Sigmoid colon (tissue), 7 donors: ENCODE measurements around the gene EIF4EBP3. TPM values are rescaled to one million over a fixed set of nuclear protein-coding genes. Genes with fewer than 3 reads are reported as not detected.

Source experiments
- DNase-seq: peaks from one replicate; pipeline ENCODE4 v3.0.0-alpha.2; 2019
- H3K27ac ChIP-seq, 4 donors: fragments of 200-600 bp; sonication (generic); one replicate each; pipeline ENCODE4 v1.5.1; 2016 to 2019; ENCODE audit warnings: mild to moderate bottlenecking in 1 of 4
- H3K27me3 ChIP-seq, 3 donors: fragments of 200-600 bp; sonication (generic); one replicate each; pipeline ENCODE4 v1.5.1; 2019; ENCODE audit warnings: mild to moderate bottlenecking in 1 of 3
- H3K36me3 ChIP-seq, 4 donors: fragments of 200-600 bp; sonication (generic); one replicate each; pipeline ENCODE4 v1.5.1; 2016 to 2019
- H3K4me1 ChIP-seq, 4 donors: fragments of 200-600 bp; sonication (generic); one replicate each; pipeline ENCODE4 v1.5.1; 2017 to 2019
- H3K4me3 ChIP-seq, 4 donors: fragments of 200-600 bp; sonication (generic); one replicate each; pipeline ENCODE4 v1.5.1; 2017 to 2019; ENCODE audit warnings: mild to moderate bottlenecking in 2 of 4, moderate library complexity in 1 of 4
- H3K9me3 ChIP-seq, 4 donors: fragments of 200-600 bp in 3 of 4; sonication (generic) in 3 of 4; one replicate each; pipeline versions ENCODE4 v1.5.1 to v1.6.1; 2013 to 2019
- CTCF ChIP-seq, 4 experiments: fragments of 450-650 bp in 3 of 4; fragments of 200-600 bp in 1 of 4; IDR thresholded peaks; one replicate each; pipeline ENCODE4 v1.5.1; 2016 to 2019; ENCODE audit warnings: antibody characterized with exemption in 4 of 4, mild to moderate bottlenecking in 3 of 4, moderate library complexity in 2 of 4
- EP300 ChIP-seq, 4 donors: sonication (generic); formaldehyde crosslinking; IDR thresholded peaks; one replicate each; pipeline ENCODE4 v1.6.1; 2017; ENCODE audit warnings: antibody characterized with exemption in 4 of 4
- POLR2A ChIP-seq, 2 donors: fragments of 450-650 bp; IDR thresholded peaks; one replicate each; pipeline ENCODE4 v1.6.1; 2016; ENCODE audit warnings: antibody characterized with exemption in 2 of 2, mild to moderate bottlenecking in 2 of 2, moderate library complexity in 2 of 2
- POLR2AphosphoS5 ChIP-seq, 4 donors: sonication (generic); formaldehyde crosslinking; IDR thresholded peaks; one replicate each; pipeline ENCODE4 v1.6.1; 2017; ENCODE audit warnings: antibody characterized with exemption in 4 of 4
- WGBS, 2 donors: extraction: QIAGEN DNeasy Blood & Tissue Kit; methylation state at CpG; one replicate each; pipeline ENCODE4 v1.1.7; 2013; 5-methylcytosine and 5-hydroxymethylcytosine counted together
- intact Hi-C: fragments of 100-400 bp; cut with DNase I; formaldehyde crosslinking; loops from one replicate; pipeline ENCODE4 v1.15.1; 2023
- polyA plus RNA-seq, 3 donors: library from polyadenylated mRNA; stranded (reverse); fragments of 200-250 nt; gene quantifications; one replicate each; pipeline ENCODE4 v1.2.3, GENCODE V29; 2013
- small RNA-seq, 3 donors: library from RNA; depleted of rRNA; stranded (forward); fragments of <200 nt; gene quantifications; one replicate each; pipeline ENCODE3, GENCODE V24; 2016
- total RNA-seq, 4 donors: library from RNA; depleted of rRNA; stranded (reverse); fragments of >200 nt; gene quantifications; one replicate each; pipeline ENCODE4 v1.1.0, GENCODE V29; 2016
- donor health status: healthy with polysubstance abuse.
- donor health status: Bipolar disorder and iron deficiency.
- donor health status: healthy.

The EIF4EBP3 gene
- total and polyA plus RNA-seq, 7 donors: 6.5 to 60.7 (median 21.0) TPM

GRCh38 chr5:140595538-140596300 is 48.3 kb downstream of the EIF4EBP3 start:
- 54 to 60% methylated on average over 5 of the region's 5 CpGs for WGBS, 2 donors
- Histone ChIP-seq H3K4me3 (no peak overlapping the region), H3K36me3 (no peaks in the 10 kb centered on the region), H3K27me3 (no peaks in the 10 kb centered on the region), H3K4me1 (no peaks in the 10 kb centered on the region), H3K27ac (peak overlapping the region in 3 of 4 donors; percentile 5 to 53 (median 30)), H3K9me3 (no peaks in the 10 kb centered on the region)
- TF ChIP-seq EP300 (IDR thresholded peaks at IDR 0.05) (no peak), POLR2AphosphoS5 (IDR thresholded peaks at IDR 0.05) (peak in 2 of 4 donors; percentile 5 to 47), POLR2A (IDR thresholded peaks at IDR 0.05) (no peak)
- peak; percentile 70 for DNase-seq
- intact Hi-C loops: no loop called here

GRCh38 chr5:140596321-140596741 is 48.9 kb downstream of the EIF4EBP3 start:
- TF ChIP-seq POLR2A (IDR thresholded peaks at IDR 0.05): no peak
- TF ChIP-seq POLR2AphosphoS5 (IDR thresholded peaks at IDR 0.05): peak in 2 of 4 donors; percentile 8 to 26
- TF ChIP-seq EP300 (IDR thresholded peaks at IDR 0.05): no peak
- no peak for TF ChIP-seq CTCF (IDR thresholded peaks at IDR 0.05)
- intact Hi-C loops: no loop called here
- Histone ChIP-seq H3K27ac (peak overlapping the region in 1 of 4 donors; percentile 30), H3K4me1 (no peaks in the 10 kb centered on the region), H3K36me3 (no peaks in the 10 kb centered on the region), H3K4me3 (peak overlapping the region in 1 of 4 donors; percentile 1), H3K27me3 (no peaks in the 10 kb centered on the region), H3K9me3 (no peaks in the 10 kb centered on the region)
- no peak for DNase-seq
- 78 to 83% methylated on average over 1 of the region's 1 CpG for WGBS, 2 donors

- no peaks in the 10 kb centered on the region for H3K4me1 ChIP-seq
- TF ChIP-seq POLR2AphosphoS5 (IDR thresholded peaks at IDR 0.05) (no peak), EP300 (IDR thresholded peaks at IDR 0.05) (no peak), POLR2A (IDR thresholded peaks at IDR 0.05) (no peak), CTCF (IDR thresholded peaks at IDR 0.05) (no peak)
- H3K36me3 ChIP-seq: no peaks in the 10 kb centered on the region
- WGBS, 2 donors: 94 to 95% methylated on average over 2 of the region's 2 CpGs
- no peak overlapping the region for H3K27ac ChIP-seq
- intact Hi-C loops: no loop called here
- no peaks in the 10 kb centered on the region for H3K27me3 ChIP-seq
- no peak for DNase-seq
- H3K9me3 ChIP-seq: no peaks in the 10 kb centered on the region
- H3K4me3 ChIP-seq: no peak overlapping the region
Observed at GRCh38 chr5:140598836-140599235, 51.4 kb downstream of the EIF4EBP3 start.

Small RNA genes within 50 kb of the gene (small RNA-seq; reads per million reads assigned to genes)
- gene RF00279: 0 to 0.06 (median 0) reads per million in 3 donors
- gene RF00443: 0 reads per million in 3 donors

Other genes starting within 250 kb of the EIF4EBP3 start
- gene PFDN1, start 244.6 kb upstream of the EIF4EBP3 start, total RNA-seq: 100 to 1,000 TPM in 3 of 4 donors, 10 to 100 TPM in 1; 88.2 to 159 (median 123) TPM
- 10 to 100 TPM; 61.8 to 85.9 (median 78.4) TPM for gene PFDN1, start 244.6 kb upstream of the EIF4EBP3 start, polyA plus RNA-seq
- gene HBEGF, start 201.1 kb upstream of the EIF4EBP3 start, total RNA-seq: 10 to 100 TPM in 2 of 4 donors, 1 to 10 TPM in 2; 4.7 to 17.6 (median 10.4) TPM
- 10 to 100 TPM in 2 of 3 donors, 1 to 10 TPM in 1; 5.4 to 15.0 (median 11.6) TPM for gene HBEGF, start 201.1 kb upstream of the EIF4EBP3 start, polyA plus RNA-seq
- not detected for gene SLC4A9, start 187.5 kb upstream of the EIF4EBP3 start, total RNA-seq
- gene SLC4A9, start 187.5 kb upstream of the EIF4EBP3 start, polyA plus RNA-seq: under 1 TPM in 1 of 3 donors, not detected in 2; 0.25 TPM
- gene ANKHD1, start 145.8 kb upstream of the EIF4EBP3 start, total RNA-seq: 100 to 1,000 TPM in 3 of 4 donors, 10 to 100 TPM in 1; 93.5 to 109 (median 106) TPM
- 10 to 100 TPM; 25.8 to 65.3 (median 26.6) TPM for gene ANKHD1, start 145.8 kb upstream of the EIF4EBP3 start, polyA plus RNA-seq
- 10 to 100 TPM; 17.8 to 30.5 (median 21.1) TPM for gene SRA1, start 9.8 kb downstream of the EIF4EBP3 start, total RNA-seq
- gene SRA1, start 9.8 kb downstream of the EIF4EBP3 start, polyA plus RNA-seq: 10 to 100 TPM; 32.7 to 48.3 (median 35.4) TPM
- 10 to 100 TPM; 13.5 to 25.9 (median 19.3) TPM for gene APBB3, start 16.9 kb downstream of the EIF4EBP3 start, total RNA-seq
- 10 to 100 TPM in 1 of 3 donors, 1 to 10 TPM in 2; 4.2 to 27.9 (median 4.4) TPM for gene APBB3, start 16.9 kb downstream of the EIF4EBP3 start, polyA plus RNA-seq
- 10 to 100 TPM; 14.2 to 19.7 (median 17.9) TPM for gene SLC35A4, start 17.2 kb downstream of the EIF4EBP3 start, total RNA-seq
- 100 to 1,000 TPM in 1 of 3 donors, 10 to 100 TPM in 2; 60.1 to 101 (median 65.9) TPM for gene SLC35A4, start 17.2 kb downstream of the EIF4EBP3 start, polyA plus RNA-seq
- gene CD14, start 85.5 kb downstream of the EIF4EBP3 start, total RNA-seq: 10 to 100 TPM; 20.8 to 96.9 (median 72.0) TPM
- gene CD14, start 85.5 kb downstream of the EIF4EBP3 start, polyA plus RNA-seq: 100 to 1,000 TPM in 1 of 3 donors, 10 to 100 TPM in 2; 42.7 to 178 (median 52.3) TPM
- gene TMCO6, start 91.8 kb downstream of the EIF4EBP3 start, total RNA-seq: 10 to 100 TPM; 27.3 to 40.2 (median 35.6) TPM
- 10 to 100 TPM in 1 of 3 donors, 1 to 10 TPM in 2; 3.9 to 30.5 (median 5.4) TPM for gene TMCO6, start 91.8 kb downstream of the EIF4EBP3 start, polyA plus RNA-seq
- 10 to 100 TPM; 48.7 to 90.3 (median 73.6) TPM for gene NDUFA2, start 100.0 kb downstream of the EIF4EBP3 start, total RNA-seq
- gene NDUFA2, start 100.0 kb downstream of the EIF4EBP3 start, polyA plus RNA-seq: 100 to 1,000 TPM; 189 to 360 (median 314) TPM
- gene IK, start 100.2 kb downstream of the EIF4EBP3 start, total RNA-seq: 100 to 1,000 TPM; 120 to 146 (median 136) TPM
- gene IK, start 100.2 kb downstream of the EIF4EBP3 start, polyA plus RNA-seq: 10 to 100 TPM; 70.3 to 79.4 (median 73.5) TPM
- gene WDR55, start 117.2 kb downstream of the EIF4EBP3 start, total RNA-seq: 10 to 100 TPM; 13.2 to 18.0 (median 15.1) TPM
- gene WDR55, start 117.2 kb downstream of the EIF4EBP3 start, polyA plus RNA-seq: 10 to 100 TPM; 19.2 to 35.0 (median 29.8) TPM
- gene DND1, start 125.9 kb downstream of the EIF4EBP3 start, total RNA-seq: under 1 TPM in 2 of 4 donors, not detected in 2; 0.36 to 0.95 TPM
- 1 to 10 TPM in 1 of 3 donors, under 1 TPM in 2; 0.60 to 2.4 (median 0.69) TPM for gene DND1, start 125.9 kb downstream of the EIF4EBP3 start, polyA plus RNA-seq
- gene HARS1, start 143.7 kb downstream of the EIF4EBP3 start, total RNA-seq: 10 to 100 TPM; 35.2 to 54.2 (median 43.5) TPM
- gene HARS1, start 143.7 kb downstream of the EIF4EBP3 start, polyA plus RNA-seq: 10 to 100 TPM; 35.4 to 60.2 (median 39.8) TPM
- 10 to 100 TPM; 18.2 to 19.4 (median 18.9) TPM for gene HARS2, start 143.8 kb downstream of the EIF4EBP3 start, total RNA-seq
- gene HARS2, start 143.8 kb downstream of the EIF4EBP3 start, polyA plus RNA-seq: 10 to 100 TPM; 26.4 to 34.7 (median 29.0) TPM
- 10 to 100 TPM; 28.0 to 46.0 (median 36.9) TPM for gene ZMAT2, start 152.8 kb downstream of the EIF4EBP3 start, total RNA-seq
- 10 to 100 TPM; 74.5 to 97.9 (median 87.2) TPM for gene ZMAT2, start 152.8 kb downstream of the EIF4EBP3 start, polyA plus RNA-seq
- not detected for gene PCDHA1, start 238.5 kb downstream of the EIF4EBP3 start, total RNA-seq
- gene PCDHA1, start 238.5 kb downstream of the EIF4EBP3 start, polyA plus RNA-seq: under 1 TPM in 1 of 3 donors, not detected in 2; 0.10 TPM
- under 1 TPM in 3 of 4 donors, not detected in 1; 0.28 to 0.68 (median 0.33) TPM for gene PCDHA2, start 247.2 kb downstream of the EIF4EBP3 start, total RNA-seq
- gene PCDHA2, start 247.2 kb downstream of the EIF4EBP3 start, polyA plus RNA-seq: under 1 TPM in 1 of 3 donors, not detected in 2; 0.07 TPM